ENCODE results near the gene HDAC5. TPM values are rescaled to one million over a fixed set of nuclear protein-coding genes. Genes with fewer than 3 reads are reported as not detected.
A peak's percentile ranks its signal among the peaks of the same experiment; 100 is the strongest.

The HDAC5 gene
- total RNA-seq, 1 donor from 2014 or later, result 185 TPM

- TF ChIP-seq, protein P1, sequence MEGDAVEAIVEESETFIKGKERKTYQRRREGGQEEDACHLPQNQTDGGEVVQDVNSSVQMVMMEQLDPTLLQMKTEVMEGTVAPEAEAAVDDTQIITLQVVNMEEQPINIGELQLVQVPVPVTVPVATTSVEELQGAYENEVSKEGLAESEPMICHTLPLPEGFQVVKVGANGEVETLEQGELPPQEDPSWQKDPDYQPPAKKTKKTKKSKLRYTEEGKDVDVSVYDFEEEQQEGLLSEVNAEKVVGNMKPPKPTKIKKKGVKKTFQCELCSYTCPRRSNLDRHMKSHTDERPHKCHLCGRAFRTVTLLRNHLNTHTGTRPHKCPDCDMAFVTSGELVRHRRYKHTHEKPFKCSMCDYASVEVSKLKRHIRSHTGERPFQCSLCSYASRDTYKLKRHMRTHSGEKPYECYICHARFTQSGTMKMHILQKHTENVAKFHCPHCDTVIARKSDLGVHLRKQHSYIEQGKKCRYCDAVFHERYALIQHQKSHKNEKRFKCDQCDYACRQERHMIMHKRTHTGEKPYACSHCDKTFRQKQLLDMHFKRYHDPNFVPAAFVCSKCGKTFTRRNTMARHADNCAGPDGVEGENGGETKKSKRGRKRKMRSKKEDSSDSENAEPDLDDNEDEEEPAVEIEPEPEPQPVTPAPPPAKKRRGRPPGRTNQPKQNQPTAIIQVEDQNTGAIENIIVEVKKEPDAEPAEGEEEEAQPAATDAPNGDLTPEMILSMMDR (IDR thresholded peaks at IDR 0.05; ENCODE audit: partially characterized antibody, unreplicated experiment), result no peak
- DNase-seq, result peak; percentile 98
- H3K36me3 Mint-ChIP-seq (ENCODE audit: unreplicated experiment), result no peaks in the 10 kb centered on the region
- H3K9me3 Mint-ChIP-seq (ENCODE audit: unreplicated experiment), result peaks cover 20% of the 10 kb centered on the region
- H3K4me3 Mint-ChIP-seq (ENCODE audit: unreplicated experiment), result peak within 1 kb of the TSS; percentile 92
- H3K27me3 Mint-ChIP-seq (ENCODE audit: unreplicated experiment), result peaks cover 8% of the 10 kb centered on the region
- H3K4me1 Mint-ChIP-seq (ENCODE audit: low read depth, unreplicated experiment), result peaks cover 14% of the 10 kb centered on the region
- peak within 1 kb of the TSS; percentile 93 for H3K27ac Mint-ChIP-seq (ENCODE audit: unreplicated experiment)
These were observed 52.8 kb downstream of the HDAC5 start, which contains the start of gene G6PC3 for GRCh38 chr17:44070455-44071197. Gene G6PC3 (plus strand): TSS chr17:44070735. CDS start chr17:44070966, 231 bp downstream.

GRCh38 chr17:44069974-44070454, 53.4 kb downstream of the HDAC5 start:
- Mint-ChIP-seq H3K9me3 (ENCODE audit: unreplicated experiment) (peaks cover 16% of the 10 kb centered on the region), H3K4me1 (ENCODE audit: low read depth, unreplicated experiment) (peaks cover 17% of the 10 kb centered on the region), H3K4me3 (ENCODE audit: unreplicated experiment) (peak overlapping the region; percentile 92), H3K27me3 (ENCODE audit: unreplicated experiment) (peaks cover 8% of the 10 kb centered on the region), H3K27ac (ENCODE audit: unreplicated experiment) (peak overlapping the region; percentile 93), H3K36me3 (ENCODE audit: unreplicated experiment) (no peaks in the 10 kb centered on the region)
- TF ChIP-seq, protein P1 (IDR thresholded peaks at IDR 0.05; ENCODE audit: partially characterized antibody, unreplicated experiment), result no peak
- no peak for DNase-seq

DNA sequence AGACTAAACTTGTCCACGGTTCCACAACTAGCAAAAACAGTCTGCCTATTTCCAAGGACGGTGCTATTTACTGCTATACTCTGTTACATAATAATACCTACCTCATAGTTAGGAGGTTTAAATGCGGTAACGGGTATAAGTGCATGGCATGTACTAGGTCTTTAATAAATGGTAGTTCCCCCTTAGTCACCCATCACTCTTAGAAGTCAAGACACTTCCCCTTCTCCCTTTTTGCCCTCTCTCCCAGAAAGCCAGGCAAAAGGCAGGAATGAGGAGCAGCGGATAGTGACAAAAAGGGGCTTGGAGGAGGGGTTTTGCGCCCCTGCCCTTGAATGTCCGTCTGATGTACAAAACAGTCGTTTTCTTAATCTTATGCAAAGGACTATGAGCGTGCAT, 55.9 kb downstream of the HDAC5 start:
- Mint-ChIP-seq H3K9me3 (ENCODE audit: unreplicated experiment) (peaks cover 11% of the 10 kb centered on the region), H3K36me3 (ENCODE audit: unreplicated experiment) (no peaks in the 10 kb centered on the region), H3K27ac (ENCODE audit: unreplicated experiment) (no peak overlapping the region), H3K4me3 (ENCODE audit: unreplicated experiment) (no peak overlapping the region), H3K4me1 (ENCODE audit: low read depth, unreplicated experiment) (peaks cover 16% of the 10 kb centered on the region), H3K27me3 (ENCODE audit: unreplicated experiment) (peaks cover 4% of the 10 kb centered on the region)
- no peak for DNase-seq
- TF ChIP-seq, protein P1 (IDR thresholded peaks at IDR 0.05; ENCODE audit: partially characterized antibody, unreplicated experiment), result no peak

GRCh38 chr17:44066204-44066930, 57.1 kb downstream of the HDAC5 start, which contains the start of gene LSM12:
Gene LSM12 (minus strand): TSS chr17:44066671. CDS start chr17:44066587, 84 bp downstream.
- Mint-ChIP-seq H3K4me1 (ENCODE audit: low read depth, unreplicated experiment) (peaks cover 9% of the 10 kb centered on the region), H3K36me3 (ENCODE audit: unreplicated experiment) (no peaks in the 10 kb centered on the region), H3K4me3 (ENCODE audit: unreplicated experiment) (peak within 1 kb of the TSS; percentile 97), H3K27ac (ENCODE audit: unreplicated experiment) (peak within 1 kb of the TSS; percentile 80), H3K27me3 (ENCODE audit: unreplicated experiment) (peaks cover 4% of the 10 kb centered on the region), H3K9me3 (ENCODE audit: unreplicated experiment) (peaks cover 11% of the 10 kb centered on the region)
- peak; percentile 94 for DNase-seq
- TF ChIP-seq, protein P1 (IDR thresholded peaks at IDR 0.05; ENCODE audit: partially characterized antibody, unreplicated experiment), result no peak
